CD4-positive, alpha-beta T cell treated with Interleukin-21 for 1 hour (primary cell): ENCODE data around the gene RGS3.

Source experiments
- DNase-seq: peaks from one replicate; pipeline ENCODE4 v3.0.0-alpha.2; 2020

The RGS3 gene

GRCh38 chr9:113492343-113493202 lies 29.0 kb downstream of the RGS3 start:
- DNase-seq = no peak

GRCh38 chr9:113493203-113493520 lies 29.6 kb downstream of the RGS3 start:
- no peak for DNase-seq

- no peak for DNase-seq
Measured at GRCh38 chr9:113495526-113495925, 32.0 kb downstream of the RGS3 start.

- no peak for DNase-seq
Measured at GRCh38 chr9:113497051-113497450, 33.5 kb downstream of the RGS3 start.

- DNase-seq = no peak
Measured at GRCh38 chr9:113499153-113499875, 35.8 kb downstream of the RGS3 start.

GRCh38 chr9:113499876-113500497 lies 36.5 kb downstream of the RGS3 start:
- DNase-seq = no peak

- DNase-seq = no peak
Measured at GRCh38 chr9:113501129-113501686, 37.7 kb downstream of the RGS3 start.

- no peak for DNase-seq
Measured at GRCh38 chr9:113501852-113502251, 38.3 kb downstream of the RGS3 start.

- DNase-seq = no peak
Measured at GRCh38 chr9:113502427-113503034, 39.0 kb downstream of the RGS3 start.

GRCh38 chr9:113503131-113503541 lies 39.6 kb downstream of the RGS3 start:
- DNase-seq = no peak

- no peak for DNase-seq
Measured at GRCh38 chr9:113503613-113504211, 40.2 kb downstream of the RGS3 start.

GRCh38 chr9:113504725-113505590 lies 41.4 kb downstream of the RGS3 start:
- DNase-seq = no peak

- no peak for DNase-seq
Measured at GRCh38 chr9:113506090-113506589, 42.6 kb downstream of the RGS3 start.

GRCh38 chr9:113507256-113507655 lies 43.7 kb downstream of the RGS3 start:
- DNase-seq = no peak

- no peak for DNase-seq
Measured at GRCh38 chr9:113508111-113508749, 44.7 kb downstream of the RGS3 start.

- DNase-seq = no peak
Measured at GRCh38 chr9:113509463-113509862, 45.9 kb downstream of the RGS3 start.

GRCh38 chr9:113511047-113511521 lies 47.6 kb downstream of the RGS3 start:
- no peak for DNase-seq

GRCh38 chr9:113511856-113512761 lies 48.6 kb downstream of the RGS3 start:
- peak; percentile 78 for DNase-seq

- no peak for DNase-seq
Measured at GRCh38 chr9:113513111-113513510, 49.6 kb downstream of the RGS3 start.

GRCh38 chr9:113513536-113513935 lies 50.0 kb downstream of the RGS3 start:
- DNase-seq = no peak
